Epithelial cell of prostate (primary cell): ENCODE results near the gene EIF2AK2.
A peak's percentile ranks its signal among the peaks of the same experiment; 100 is the strongest.

Source experiments
- DNase-seq: peaks from one replicate; pipeline ENCODE4 v3.0.0-alpha.2; 2011; ENCODE audit warnings: low read depth, low spot score
- H3K27ac ChIP-seq: fragments of 450-650 bp; 2 replicates; pipeline ENCODE4 v1.5.1; 2017; ENCODE audit warnings: mild to moderate bottlenecking

The EIF2AK2 gene

DNA sequence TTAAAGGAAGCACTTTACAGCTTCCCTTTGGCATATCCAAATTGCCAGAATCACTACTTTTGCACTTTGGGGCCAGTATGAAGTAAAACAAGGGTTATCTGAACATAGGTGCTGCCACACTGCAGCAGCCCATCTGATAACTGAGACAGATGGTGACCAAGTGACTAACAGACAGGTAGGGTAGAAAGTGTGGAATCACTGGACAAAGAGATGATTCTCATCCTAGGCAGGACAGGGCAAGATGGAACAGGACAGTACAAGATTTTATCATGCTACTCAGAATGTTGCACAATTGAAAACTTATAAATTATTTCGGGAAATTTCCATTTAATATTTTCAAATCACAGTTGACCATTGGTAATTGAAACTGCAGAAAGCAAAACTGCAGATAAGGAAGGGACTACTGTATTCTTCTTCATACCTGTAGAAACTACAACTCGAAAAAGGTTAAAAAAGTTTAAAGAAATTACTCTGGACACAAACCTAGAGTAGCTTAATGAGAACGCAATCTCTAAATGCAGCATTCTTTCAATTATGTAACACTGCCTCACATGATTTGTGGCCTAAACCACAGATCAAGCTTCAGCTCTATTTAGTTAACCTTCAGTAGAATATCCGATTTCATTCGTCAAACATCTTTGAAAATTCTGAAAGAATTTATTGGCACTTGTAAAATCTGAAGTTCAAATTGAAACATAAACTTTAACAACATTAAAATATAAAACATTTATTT is 104.0 kb downstream of the EIF2AK2 start:
- H3K27ac ChIP-seq = peak overlapping the region; percentile 66

More for the DNA sequence above, 104.0 kb downstream of the EIF2AK2 start:
- DNase-seq = peak; percentile 37
